NCI-H1092 treated with DMSO at 0.1 percent for 48 hours (cell line): Measurements from ENCODE around the gene RTKN2.
A peak's percentile ranks its signal among the peaks of the same experiment; 100 is the strongest.
"Not testable (repeated sequence)": the region's sequence is repeated elsewhere in the genome, so short reads cannot be mapped to it uniquely, and the experiment has no call there.

Source experiments
- DNase-seq: peaks from one replicate; lab custom pipeline; 2025; lab: John Stamatoyannopoulos, UW

RTKN2 gene

GRCh38 chr10:62268399-62269114 is at the start of gene RTKN2:
RTKN2 (minus strand) TSS chr10:62268844; CDS start chr10:62268610, 234 bp downstream.
- DNase-seq = peak; percentile 90

GRCh38 chr10:62317257-62317656 is 48.6 kb upstream of the RTKN2 start:
- no peak for DNase-seq

GRCh38 chr10:62309254-62309653 is 40.6 kb upstream of the RTKN2 start:
- no peak for DNase-seq

- no peak for DNase-seq
Measured at GRCh38 chr10:62308101-62308500, 39.5 kb upstream of the RTKN2 start.

- DNase-seq = no peak
Measured at GRCh38 chr10:62307635-62308034, 39.0 kb upstream of the RTKN2 start.

GRCh38 chr10:62306663-62307062 is 38.0 kb upstream of the RTKN2 start:
- DNase-seq = no peak

- no peak for DNase-seq
Measured at GRCh38 chr10:62305813-62306212, 37.2 kb upstream of the RTKN2 start.

- DNase-seq = no peak
Measured at GRCh38 chr10:62303922-62304321, 35.3 kb upstream of the RTKN2 start.

- DNase-seq = no peak
Measured at GRCh38 chr10:62302760-62303159, 34.1 kb upstream of the RTKN2 start.

- no peak for DNase-seq
Measured at GRCh38 chr10:62297857-62298256, 29.2 kb upstream of the RTKN2 start.

GRCh38 chr10:62284221-62284620 is 15.6 kb upstream of the RTKN2 start:
- DNase-seq = no peak

- not testable (repeated sequence) for DNase-seq
Measured at GRCh38 chr10:62281348-62281747, 12.7 kb upstream of the RTKN2 start.

GRCh38 chr10:62280392-62280791 is 11.7 kb upstream of the RTKN2 start:
- not testable (repeated sequence) for DNase-seq

GRCh38 chr10:62278441-62278910 is 9.8 kb upstream of the RTKN2 start:
- DNase-seq = no peak

- no peak for DNase-seq
Measured at GRCh38 chr10:62277971-62278370, 9.3 kb upstream of the RTKN2 start.

- no peak for DNase-seq
Measured at GRCh38 chr10:62270020-62270419, 1.4 kb upstream of the RTKN2 start.

GRCh38 chr10:62268027-62268398 is 631 bp downstream of the RTKN2 start:
- DNase-seq = no peak

- no peak for DNase-seq
Measured at GRCh38 chr10:62266611-62267010, 2.0 kb downstream of the RTKN2 start.

GRCh38 chr10:62266147-62266546 is 2.5 kb downstream of the RTKN2 start:
- DNase-seq = no peak

- peak; percentile 8 for DNase-seq
Measured at GRCh38 chr10:62264702-62265436, 3.8 kb downstream of the RTKN2 start.

- no peak for DNase-seq
Measured at GRCh38 chr10:62264126-62264525, 4.5 kb downstream of the RTKN2 start.

- no peak for DNase-seq
Measured at GRCh38 chr10:62261666-62262065, 7.0 kb downstream of the RTKN2 start.

GRCh38 chr10:62259998-62260397 is 8.6 kb downstream of the RTKN2 start:
- DNase-seq = no peak
